ENCODE data around the gene APLP2.

The APLP2 gene

GRCh38 chr11:130179396-130180306 is 110.0 kb downstream of the APLP2 start:
- no peak for DNase-seq (ENCODE audit: low read depth in 1 of 2, low spot score in 1 of 2)
- in situ Hi-C loops (cut with HindIII; ENCODE audit: low pct_unique_long_range_greater_than_20kb, low sequenced_read_pairs) = no loop called here
- no peak for TF ChIP-seq JUND (IDR thresholded peaks at IDR 0.05; ENCODE audit: low read depth)

DNA sequence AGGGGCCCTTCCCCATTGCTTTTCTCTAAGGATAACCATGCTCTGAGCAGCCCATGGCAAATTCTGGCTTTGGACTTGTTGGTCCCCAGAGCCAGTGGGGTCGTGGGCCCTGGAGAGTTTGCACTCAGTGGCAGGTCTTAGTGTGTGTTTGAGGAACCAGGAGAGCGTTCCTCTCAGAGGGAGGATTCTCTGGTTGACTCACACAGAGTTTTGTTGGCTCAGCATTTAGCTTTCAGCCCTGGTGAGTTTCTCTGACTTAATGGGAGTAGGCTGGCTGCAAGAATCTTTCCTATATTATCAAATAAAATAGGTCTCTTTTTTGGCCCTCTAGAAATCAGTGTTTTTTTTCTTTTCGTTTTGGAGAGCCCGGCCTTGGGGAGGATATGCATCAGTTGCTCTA is 110.8 kb downstream of the APLP2 start:
- DNase-seq (ENCODE audit: low read depth in 1 of 2, low spot score in 1 of 2) = no peak
- no peak for TF ChIP-seq JUND (IDR thresholded peaks at IDR 0.05; ENCODE audit: low read depth)
- in situ Hi-C loops (cut with HindIII; ENCODE audit: low pct_unique_long_range_greater_than_20kb, low sequenced_read_pairs) = no loop called here

DNA sequence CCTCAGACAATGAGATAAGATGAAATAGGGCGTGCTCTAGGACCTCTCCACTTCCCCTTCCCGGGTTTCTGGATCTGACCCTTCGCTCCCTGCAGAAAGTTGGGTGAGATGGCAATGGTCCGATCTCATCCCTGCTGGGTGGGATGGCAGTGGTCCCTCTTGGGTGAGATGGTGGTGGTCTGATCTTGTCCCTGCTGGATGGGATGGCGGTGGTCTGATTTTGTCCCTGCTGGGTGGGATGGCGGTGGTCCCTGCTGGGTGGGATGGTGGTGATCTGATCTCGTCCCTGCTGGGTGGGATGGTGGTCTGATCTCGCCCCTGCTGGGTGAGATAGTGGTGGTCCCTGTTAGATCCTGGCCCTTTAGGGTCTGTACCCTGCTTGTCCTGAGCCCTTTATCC is 111.2 kb downstream of the APLP2 start:
- no peak for DNase-seq (ENCODE audit: low read depth in 1 of 2, low spot score in 1 of 2)
- in situ Hi-C loops (cut with HindIII; ENCODE audit: low pct_unique_long_range_greater_than_20kb, low sequenced_read_pairs) = no loop called here
- no peak for TF ChIP-seq JUND (IDR thresholded peaks at IDR 0.05; ENCODE audit: low read depth)

- no peak for TF ChIP-seq JUND (IDR thresholded peaks at IDR 0.05; ENCODE audit: low read depth)
- in situ Hi-C loops (cut with HindIII; ENCODE audit: low pct_unique_long_range_greater_than_20kb, low sequenced_read_pairs) = no loop called here
- peak in 1 of 2 experiments; percentile 67 for DNase-seq (ENCODE audit: low read depth in 1 of 2, low spot score in 1 of 2)
Measured at GRCh38 chr11:130181295-130182272, 111.9 kb downstream of the APLP2 start.

DNA sequence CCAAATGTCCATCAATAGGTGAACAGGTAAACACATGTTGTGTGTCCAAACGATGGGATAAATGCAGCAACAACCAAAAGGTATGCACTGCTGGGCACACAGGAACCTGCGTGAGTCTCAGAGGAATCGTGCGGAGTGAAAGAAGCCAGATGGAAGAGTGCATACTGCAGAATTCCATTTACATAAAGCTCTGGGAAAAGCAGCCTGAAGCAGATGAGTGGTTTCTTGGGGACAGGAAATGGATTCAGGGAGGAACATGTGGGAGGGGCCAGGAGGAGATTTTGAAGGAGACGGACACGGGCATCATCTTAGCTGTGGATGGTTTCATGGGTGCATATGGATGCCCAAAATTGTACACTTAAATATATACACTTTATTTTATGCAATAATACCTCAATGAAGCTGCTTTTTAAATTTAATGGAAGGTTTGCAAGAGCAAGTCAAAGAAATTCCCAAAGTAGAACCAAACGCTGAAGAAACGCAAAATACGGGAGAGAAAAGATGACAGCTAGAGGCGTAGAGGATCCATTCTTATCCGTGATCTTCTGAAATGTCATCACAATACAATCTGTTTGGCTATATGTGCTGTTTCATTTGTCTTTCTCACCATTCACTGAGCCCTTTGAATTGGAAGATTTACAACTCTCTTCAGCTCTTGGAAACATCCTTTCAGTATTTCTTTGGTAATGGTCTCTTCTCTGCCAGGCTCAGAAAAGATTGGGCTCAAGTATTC is 114.3 kb downstream of the APLP2 start:
- TF ChIP-seq JUND (IDR thresholded peaks at IDR 0.05; ENCODE audit: low read depth) = no peak
- in situ Hi-C loops (cut with HindIII; ENCODE audit: low pct_unique_long_range_greater_than_20kb, low sequenced_read_pairs) = no loop called here
- no peak for DNase-seq (ENCODE audit: low read depth in 1 of 2, low spot score in 1 of 2)

GRCh38 chr11:130187096-130187495 is 117.4 kb downstream of the APLP2 start:
- in situ Hi-C loops (cut with HindIII; ENCODE audit: low pct_unique_long_range_greater_than_20kb, low sequenced_read_pairs) = no loop called here
- no peak for TF ChIP-seq JUND (IDR thresholded peaks at IDR 0.05; ENCODE audit: low read depth)
- no peak for DNase-seq (ENCODE audit: low read depth in 1 of 2, low spot score in 1 of 2)

DNA sequence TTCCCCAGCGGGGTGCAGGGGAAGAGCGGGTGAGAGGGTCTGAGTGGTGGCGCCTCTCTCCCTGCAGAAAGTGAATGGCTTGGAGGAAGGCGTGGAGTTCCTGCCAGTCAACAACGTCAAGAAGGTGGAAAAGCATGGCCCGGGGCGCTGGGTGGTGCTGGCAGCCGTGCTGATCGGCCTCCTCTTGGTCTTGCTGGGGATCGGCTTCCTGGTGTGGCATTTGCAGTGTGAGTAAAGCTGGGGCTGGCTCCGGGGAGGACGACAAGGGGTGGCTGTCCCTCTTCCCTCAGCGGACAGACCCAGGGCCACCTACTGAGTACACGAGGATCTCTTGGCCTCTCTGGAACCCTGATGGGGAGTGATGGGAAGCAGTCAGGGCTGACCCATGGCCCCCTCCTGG is 118.4 kb downstream of the APLP2 start:
- in situ Hi-C loops (cut with HindIII; ENCODE audit: low pct_unique_long_range_greater_than_20kb, low sequenced_read_pairs) = no loop called here
- peak in 1 of 2 experiments; percentile 46 for DNase-seq (ENCODE audit: low read depth in 1 of 2, low spot score in 1 of 2)
- no peak for TF ChIP-seq JUND (IDR thresholded peaks at IDR 0.05; ENCODE audit: low read depth)

DNA sequence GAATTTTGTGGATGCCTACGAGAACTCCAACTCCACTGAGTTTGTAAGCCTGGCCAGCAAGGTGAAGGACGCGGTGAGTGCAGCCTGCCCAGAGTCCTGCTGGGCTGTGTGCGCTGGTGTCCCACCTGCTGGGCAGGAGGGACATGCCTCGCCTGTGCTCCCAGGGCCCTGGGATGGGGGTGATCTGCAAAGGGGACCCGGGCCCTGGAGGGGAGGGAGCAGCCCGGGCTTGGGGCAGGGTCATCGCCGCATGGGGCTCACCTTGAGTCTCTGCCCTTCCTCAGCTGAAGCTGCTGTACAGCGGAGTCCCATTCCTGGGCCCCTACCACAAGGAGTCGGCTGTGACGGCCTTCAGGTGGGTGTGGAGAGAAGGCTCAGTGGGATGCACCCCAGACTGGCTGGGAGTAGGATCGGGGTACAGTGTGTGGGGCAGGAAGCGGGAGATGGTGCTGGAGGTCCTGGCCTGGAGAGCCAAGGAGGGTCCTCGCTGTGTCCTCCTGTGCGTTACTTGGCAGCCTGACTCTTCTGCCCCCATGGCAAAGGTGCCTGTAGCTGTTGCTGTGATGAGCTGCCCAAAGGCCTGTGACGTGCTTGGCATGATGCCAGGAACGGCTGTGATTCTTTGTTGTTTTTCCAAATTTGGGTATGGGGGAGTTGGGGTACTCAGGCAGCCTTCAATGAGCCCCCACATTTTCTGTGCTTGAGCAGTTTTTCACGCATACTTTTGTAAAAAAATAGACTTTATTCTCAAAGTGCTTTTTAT is 119.1 kb downstream of the APLP2 start:
- in situ Hi-C loops (cut with HindIII; ENCODE audit: low pct_unique_long_range_greater_than_20kb, low sequenced_read_pairs) = no loop called here
- DNase-seq (ENCODE audit: low read depth in 1 of 2, low spot score in 1 of 2) = no peak
- no peak for TF ChIP-seq JUND (IDR thresholded peaks at IDR 0.05; ENCODE audit: low read depth)

GRCh38 chr11:130189492-130190210 is 120.0 kb downstream of the APLP2 start:
- no peak for DNase-seq (ENCODE audit: low read depth in 1 of 2, low spot score in 1 of 2)
- in situ Hi-C loops (cut with HindIII; ENCODE audit: low pct_unique_long_range_greater_than_20kb, low sequenced_read_pairs) = no loop called here
- TF ChIP-seq JUND (IDR thresholded peaks at IDR 0.05; ENCODE audit: low read depth) = no peak

- no peak for DNase-seq (ENCODE audit: low read depth in 1 of 2, low spot score in 1 of 2)
- in situ Hi-C loops (cut with HindIII; ENCODE audit: low pct_unique_long_range_greater_than_20kb, low sequenced_read_pairs) = no loop called here
- no peak for TF ChIP-seq JUND (IDR thresholded peaks at IDR 0.05; ENCODE audit: low read depth)
Measured at GRCh38 chr11:130190371-130190881, 120.7 kb downstream of the APLP2 start.

DNA sequence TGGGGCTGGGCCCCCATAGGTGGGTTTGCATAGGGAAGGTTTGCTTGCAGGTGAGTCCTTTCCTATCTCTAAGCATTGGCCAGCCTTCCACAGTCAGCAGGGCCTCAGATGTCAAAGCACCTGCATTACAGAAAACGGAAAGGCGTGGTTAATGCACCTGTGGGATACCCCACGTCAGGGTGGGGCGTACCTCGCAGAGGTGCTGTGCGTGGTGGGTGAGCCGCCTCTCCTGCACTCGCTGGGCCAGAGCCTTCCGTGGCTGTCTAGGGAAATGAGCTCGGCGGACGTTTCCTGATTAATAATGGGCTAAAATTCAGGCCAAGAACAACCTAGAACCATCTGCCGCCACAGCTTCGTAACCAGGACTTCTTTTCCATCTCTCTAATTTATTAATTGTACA is 122.2 kb downstream of the APLP2 start:
- TF ChIP-seq JUND (IDR thresholded peaks at IDR 0.05; ENCODE audit: low read depth) = no peak
- in situ Hi-C loops (cut with HindIII; ENCODE audit: low pct_unique_long_range_greater_than_20kb, low sequenced_read_pairs) = no loop called here
- no peak for DNase-seq (ENCODE audit: low read depth in 1 of 2, low spot score in 1 of 2)

All from T47D (cell line).